Caki2 (cell line): ENCODE results near the gene CORO6. TPM values are rescaled to one million over a fixed set of nuclear protein-coding genes. Genes with fewer than 3 reads are reported as not detected.
A peak's percentile ranks its signal among the peaks of the same experiment; 100 is the strongest.

Source experiments
- DNase-seq: peaks from one replicate; pipeline ENCODE4 v3.0.0-alpha.2; 2015; ENCODE audit warnings: low read depth
- in situ Hi-C: cut with HindIII; loops from 2 replicates; pipeline ENCODE4 v1.10.0; 2016; ENCODE audit warnings: low sequenced_read_pairs, low pct_unique_long_range_greater_than_20kb, mixed read lengths
- total RNA-seq: library from RNA; depleted of rRNA; stranded (reverse); fragments of >200 nt; shearing (Covaris generic); gene quantifications from 2 replicates; pipeline ENCODE4 v1.2.3, GENCODE V29; 2014; ENCODE audit warnings: low replicate concordance

The CORO6 gene
- total RNA-seq, 1 experiment from 2014 or later = 0.95 TPM

DNA sequence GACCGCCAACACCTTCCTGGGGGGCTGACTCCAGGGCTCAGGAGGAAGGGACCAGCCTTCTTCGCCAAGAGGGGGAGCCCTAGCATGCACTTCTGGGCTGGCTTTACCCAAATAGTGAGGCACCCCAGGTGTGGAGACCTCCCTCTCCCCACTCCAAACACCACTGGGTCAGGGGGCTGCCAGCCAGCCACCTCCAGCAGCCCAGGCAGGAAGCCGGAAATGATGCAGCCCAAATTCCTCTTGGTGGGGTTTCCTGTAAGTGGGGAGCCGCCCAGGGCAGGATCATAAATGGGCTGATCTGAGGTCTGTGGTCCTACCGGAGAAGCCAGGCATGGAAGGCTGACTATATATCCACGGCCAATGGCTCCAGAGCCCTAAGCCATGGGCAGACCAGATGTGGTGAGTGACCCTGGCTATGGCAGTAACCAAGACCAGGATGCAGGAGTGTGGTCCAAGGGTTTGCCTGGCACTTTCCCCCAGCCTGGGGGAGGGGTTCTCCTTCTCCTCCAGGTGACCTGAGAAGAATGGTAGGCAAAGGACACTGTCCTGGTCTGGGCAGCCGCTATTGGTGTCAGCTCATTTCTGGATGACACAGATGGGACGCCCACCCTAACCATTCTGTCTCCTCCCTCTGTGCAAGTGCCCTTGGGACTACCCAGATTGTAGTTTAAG is 37.5 kb downstream of the CORO6 start:
- in situ Hi-C loops = no loop called here
- no peak for DNase-seq

DNA sequence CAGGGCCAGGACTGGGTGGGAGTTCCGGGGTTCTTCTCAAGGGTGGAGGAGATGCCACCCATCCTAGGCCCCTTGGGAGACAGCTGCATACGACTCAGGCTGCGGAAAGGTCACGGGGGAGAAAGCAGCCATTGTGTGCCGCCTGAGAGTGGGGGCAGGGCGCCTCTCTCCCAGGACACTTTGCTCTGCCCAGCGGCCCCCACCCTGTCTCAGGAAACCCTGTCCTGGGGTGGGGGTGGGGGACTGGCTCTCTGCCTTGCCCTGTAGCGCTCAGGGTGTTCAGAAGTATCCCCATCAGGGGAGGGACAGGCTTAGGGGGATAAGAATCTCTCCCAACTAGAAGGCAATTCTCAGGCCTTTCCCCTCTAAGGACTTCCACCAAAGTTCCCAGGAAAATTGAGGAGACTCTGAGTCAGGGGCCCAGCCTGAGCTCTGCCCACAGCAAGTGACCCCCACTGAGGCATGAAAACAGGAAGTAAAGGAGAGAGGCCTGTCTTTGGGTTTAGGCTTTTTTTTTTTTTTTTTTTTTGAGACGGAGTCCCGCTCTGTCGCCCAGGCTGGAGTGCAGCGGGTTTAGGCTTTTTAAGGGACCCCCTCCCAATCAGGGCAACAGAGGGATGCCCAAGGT is 38.1 kb downstream of the CORO6 start:
- in situ Hi-C loops = no loop called here
- no peak for DNase-seq

GRCh38 chr17:29583324-29584248 is 39.1 kb downstream of the CORO6 start:
- in situ Hi-C loops = no loop called here
- no peak for DNase-seq

DNA sequence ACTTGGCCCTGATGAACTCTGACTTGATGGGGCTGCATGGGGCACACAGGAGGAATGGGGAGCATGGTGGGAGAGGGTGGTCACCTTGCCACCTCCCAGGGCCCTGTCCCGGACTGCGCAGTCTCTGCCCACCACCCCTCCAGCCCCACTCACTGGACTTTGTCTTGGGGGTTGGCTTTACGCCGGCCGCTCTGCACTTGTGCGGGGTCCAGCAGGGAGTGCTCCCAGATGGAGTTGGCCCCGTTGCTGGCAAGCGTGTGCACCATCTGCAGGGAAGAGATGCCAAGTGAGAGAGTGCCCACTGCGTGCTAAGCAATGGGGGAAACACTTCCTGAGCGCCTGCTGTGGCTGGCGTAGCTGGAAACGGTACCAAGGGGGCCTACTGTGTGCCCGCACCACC is 39.9 kb downstream of the CORO6 start:
- DNase-seq = no peak
- in situ Hi-C loops = no loop called here

GRCh38 chr17:29582254-29582765 is 40.4 kb downstream of the CORO6 start:
- DNase-seq = no peak
- in situ Hi-C loops = no loop called here

DNA sequence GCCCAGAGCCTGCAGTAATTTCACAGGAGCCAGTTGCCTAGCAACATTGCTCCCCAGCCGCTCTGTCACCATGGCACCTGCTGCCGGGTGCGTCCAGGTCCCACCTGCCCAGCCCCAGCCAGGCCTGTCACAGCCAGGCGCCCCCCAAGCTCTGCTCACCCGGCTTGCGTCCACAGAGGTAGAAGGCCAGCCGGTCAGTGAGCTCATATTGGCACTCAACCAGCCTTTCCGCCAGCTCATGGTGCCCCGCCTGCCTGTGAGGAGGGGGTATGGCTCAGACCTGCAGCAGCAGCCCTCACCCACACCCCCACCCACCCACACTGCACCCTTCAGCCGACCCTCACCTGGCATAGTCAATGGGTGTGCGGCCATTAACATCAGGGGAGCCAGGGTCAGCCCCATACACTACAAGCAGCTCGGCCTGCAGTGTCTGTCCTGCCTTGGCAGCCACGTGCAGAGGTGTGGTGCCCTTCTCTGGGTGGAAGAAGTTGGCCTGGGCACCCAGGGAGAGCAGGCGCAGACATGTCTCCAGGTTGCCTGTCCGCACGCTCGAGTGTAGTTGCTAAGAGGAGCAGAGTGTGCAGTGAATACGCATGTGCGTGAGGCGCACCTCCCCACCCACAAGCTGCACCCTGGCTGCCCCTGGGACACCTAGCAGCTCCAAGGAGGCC is 41.0 kb downstream of the CORO6 start:
- in situ Hi-C loops = no loop called here
- no peak for DNase-seq

DNA sequence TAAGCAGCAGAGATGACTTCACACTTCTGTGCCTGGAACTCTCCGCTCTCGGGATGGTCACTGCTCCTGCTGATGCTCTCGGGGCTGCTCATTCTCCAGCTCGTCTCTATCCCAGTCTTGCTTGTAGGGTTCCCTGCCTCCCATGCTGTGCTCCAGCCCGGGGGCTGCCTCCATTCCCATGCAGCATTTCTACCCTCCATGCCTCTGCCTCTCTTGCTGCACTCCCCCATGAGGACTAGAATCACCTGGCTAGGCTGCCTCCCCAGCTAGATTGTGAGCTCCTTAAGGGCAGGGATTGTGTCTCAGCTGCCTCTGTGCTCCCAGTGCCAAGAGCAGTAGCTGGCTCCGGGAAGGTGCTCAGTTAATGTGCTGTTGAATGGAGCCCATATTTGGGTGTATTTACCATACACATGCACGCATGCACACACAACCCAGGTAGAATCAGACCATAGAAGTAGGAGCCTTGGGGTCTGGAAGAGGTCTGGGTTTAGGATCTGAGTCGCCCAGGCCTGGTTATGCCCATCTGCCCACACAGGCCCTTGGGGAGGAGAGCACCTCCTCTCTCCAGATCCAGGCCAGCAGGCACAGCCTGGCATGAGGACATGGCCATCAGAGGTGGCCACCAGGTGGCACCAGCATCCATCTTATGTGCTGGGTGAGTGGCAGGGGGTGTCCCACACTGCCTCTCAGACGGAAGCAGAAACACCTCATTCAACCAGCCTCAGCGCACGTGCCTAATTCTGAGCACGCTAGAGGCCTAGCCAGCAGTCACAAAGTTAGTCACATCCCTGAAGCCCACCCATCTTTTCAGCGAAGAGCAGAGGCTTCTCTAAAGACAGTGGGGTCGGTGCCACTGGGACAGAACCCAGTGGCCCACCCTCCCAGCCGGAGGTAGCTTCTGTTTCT is 42.6 kb downstream of the CORO6 start:
- in situ Hi-C loops = no loop called here
- peak; percentile 87 for DNase-seq

GRCh38 chr17:29578626-29579485 is 43.9 kb downstream of the CORO6 start:
- in situ Hi-C loops = no loop called here
- DNase-seq = no peak

- in situ Hi-C loops = no loop called here
- DNase-seq = no peak
Measured at GRCh38 chr17:29577385-29578211, 45.1 kb downstream of the CORO6 start.

DNA sequence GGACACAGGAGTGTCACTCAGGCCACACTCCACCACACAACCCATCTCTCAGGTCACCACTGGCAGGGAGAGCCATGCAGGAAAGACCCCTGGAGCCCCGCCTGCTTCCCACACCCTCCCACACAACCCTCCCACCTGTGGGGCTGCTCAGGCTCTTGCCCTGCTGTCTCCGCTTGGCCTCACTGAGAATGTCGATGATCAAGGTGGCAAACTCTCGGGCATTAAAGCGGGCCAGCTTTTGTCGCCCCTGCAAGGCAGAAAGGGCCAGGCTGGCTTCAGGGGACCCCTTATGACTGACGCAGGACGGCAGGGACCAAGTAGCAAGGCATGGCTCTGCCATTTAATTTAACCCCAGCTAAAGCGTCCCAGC is 45.7 kb downstream of the CORO6 start:
- in situ Hi-C loops = no loop called here
- no peak for DNase-seq

DNA sequence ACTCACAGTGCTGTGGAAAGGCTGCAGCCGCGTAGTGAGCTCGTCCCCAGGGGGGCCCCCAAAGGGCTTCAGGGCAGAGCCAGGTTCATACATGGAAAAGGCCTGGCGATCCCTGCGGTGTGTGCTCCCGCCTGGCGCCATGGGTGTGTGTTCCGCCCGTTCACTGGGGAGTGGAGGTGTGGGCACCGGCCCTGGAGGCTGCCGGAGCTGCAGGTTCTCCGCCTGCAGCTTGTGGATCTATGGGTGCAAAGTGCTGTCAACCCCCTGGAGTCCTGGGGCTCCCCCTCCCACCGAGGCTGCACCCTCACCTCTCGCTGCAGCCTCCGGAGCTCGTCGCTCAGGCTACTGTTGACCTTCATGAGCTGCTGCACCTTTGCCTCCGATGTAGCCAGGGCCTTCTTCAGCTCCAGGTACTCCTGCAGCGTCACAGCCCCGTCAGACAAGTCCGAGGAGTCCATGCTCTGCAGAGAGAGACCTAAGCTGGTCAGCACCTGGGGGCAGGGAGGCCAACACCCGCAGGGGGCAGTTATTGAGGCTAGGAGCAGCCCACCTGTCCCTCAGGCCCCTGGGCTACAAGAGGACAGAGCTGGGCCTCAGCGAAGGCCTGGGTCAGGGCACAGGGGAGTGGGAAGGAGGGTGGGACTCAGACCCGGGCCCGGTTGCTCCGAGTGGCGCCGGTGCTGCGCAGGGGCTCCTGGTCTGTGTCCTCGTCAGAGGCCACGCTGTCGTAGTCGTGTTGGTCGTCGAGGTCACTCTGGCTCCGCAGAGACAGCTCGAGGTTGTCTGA is 46.3 kb downstream of the CORO6 start:
- in situ Hi-C loops = no loop called here
- no peak for DNase-seq

- no peak for DNase-seq
- in situ Hi-C loops = no loop called here
Measured at GRCh38 chr17:29575511-29576213, 47.0 kb downstream of the CORO6 start.

- DNase-seq = no peak
- in situ Hi-C loops = no loop called here
Measured at GRCh38 chr17:29574732-29575510, 47.8 kb downstream of the CORO6 start.
